Osteoblast (primary cell): ENCODE results near the gene TSEN2. TPM values are rescaled to one million over a fixed set of nuclear protein-coding genes. Genes with fewer than 3 reads are reported as not detected.

Source experiments
- DNase-seq: peaks from one replicate; pipeline ENCODE4 v3.0.0; 2011; ENCODE audit warnings: low spot score, mixed read lengths; ENCODE audit not compliant: insufficient read length; ENCODE audit errors: missing footprints
- H2AFZ ChIP-seq: 2 replicates; pipeline ENCODE4 v1.6.0; 2011; ENCODE audit warnings: mild to moderate bottlenecking, low read length
- H3K27ac ChIP-seq: 2 replicates; pipeline ENCODE4 v1.5.1; 2011; ENCODE audit warnings: mild to moderate bottlenecking, low read depth, low read length, moderate library complexity
- H3K27me3 ChIP-seq: 2 replicates; pipeline ENCODE4 v1.6.0; 2012; ENCODE audit warnings: mild to moderate bottlenecking, control low read depth, inconsistent platforms, low read length, moderate library complexity; ENCODE audit not compliant: insufficient read depth
- H3K36me3 ChIP-seq: 2 replicates; pipeline ENCODE4 v1.5.1; 2011; ENCODE audit warnings: mild to moderate bottlenecking, low read length, control low read depth, moderate library complexity; ENCODE audit not compliant: insufficient read depth
- H3K4me1 ChIP-seq: 2 replicates; pipeline ENCODE4 v1.5.1; 2011; ENCODE audit warnings: mild to moderate bottlenecking, low read length, control low read depth, moderate library complexity; ENCODE audit not compliant: insufficient read depth
- H3K4me2 ChIP-seq: 2 replicates; pipeline ENCODE4 v1.6.0; 2011; ENCODE audit warnings: mild to moderate bottlenecking, low read length; ENCODE audit not compliant: insufficient read depth
- H3K4me3 ChIP-seq: fragments of 200-600 bp; sonication (generic); 3 replicates; pipeline ENCODE4 v1.5.1; 2012; ENCODE audit warnings: mild to moderate bottlenecking, low read length, inconsistent platforms; ENCODE audit not compliant: insufficient read depth
- H3K79me2 ChIP-seq: 2 replicates; pipeline ENCODE4 v1.6.0; 2012; ENCODE audit warnings: mild to moderate bottlenecking, low read length, control low read depth, inconsistent platforms; ENCODE audit not compliant: insufficient read depth
- H3K9me3 ChIP-seq: 2 replicates; pipeline ENCODE4 v1.5.1; 2011; ENCODE audit warnings: low read depth, low read length, control low read depth
- H4K20me1 ChIP-seq: 2 replicates; pipeline ENCODE4 v1.6.0; 2012; ENCODE audit warnings: mild to moderate bottlenecking, low read length, control low read depth; ENCODE audit not compliant: insufficient read depth
- total RNA-seq: library from RNA; depleted of rRNA; stranded (reverse); fragments of >200 nt; gene quantifications from 2 replicates; pipeline ENCODE4 v1.2.3, GENCODE V29; 2012
- TF ChIP-seq, protein P1 (sequence below): IDR thresholded peaks from 2 replicates; pipeline ENCODE4 v1.5.1; 2011; ENCODE audit warnings: mild to moderate bottlenecking, low read depth, low read length, moderate library complexity; ENCODE audit errors: extremely low read depth

Gene TSEN2
- total RNA-seq, 1 donor: 13.0 TPM

- H3K27ac ChIP-seq: no peak overlapping the region
- H3K4me1 ChIP-seq: no peaks in the 10 kb centered on the region
- H3K4me2 ChIP-seq: no peak overlapping the region
- no peaks in the 10 kb centered on the region for H3K79me2 ChIP-seq
- no peak overlapping the region for H2AFZ ChIP-seq
- no peak for DNase-seq
- no peaks in the 10 kb centered on the region for H3K27me3 ChIP-seq
- H3K4me3 ChIP-seq: no peak overlapping the region
- no peaks in the 10 kb centered on the region for H3K9me3 ChIP-seq
- no peaks in the 10 kb centered on the region for H3K36me3 ChIP-seq
- H4K20me1 ChIP-seq: no peaks in the 10 kb centered on the region
- TF ChIP-seq, protein P1, sequence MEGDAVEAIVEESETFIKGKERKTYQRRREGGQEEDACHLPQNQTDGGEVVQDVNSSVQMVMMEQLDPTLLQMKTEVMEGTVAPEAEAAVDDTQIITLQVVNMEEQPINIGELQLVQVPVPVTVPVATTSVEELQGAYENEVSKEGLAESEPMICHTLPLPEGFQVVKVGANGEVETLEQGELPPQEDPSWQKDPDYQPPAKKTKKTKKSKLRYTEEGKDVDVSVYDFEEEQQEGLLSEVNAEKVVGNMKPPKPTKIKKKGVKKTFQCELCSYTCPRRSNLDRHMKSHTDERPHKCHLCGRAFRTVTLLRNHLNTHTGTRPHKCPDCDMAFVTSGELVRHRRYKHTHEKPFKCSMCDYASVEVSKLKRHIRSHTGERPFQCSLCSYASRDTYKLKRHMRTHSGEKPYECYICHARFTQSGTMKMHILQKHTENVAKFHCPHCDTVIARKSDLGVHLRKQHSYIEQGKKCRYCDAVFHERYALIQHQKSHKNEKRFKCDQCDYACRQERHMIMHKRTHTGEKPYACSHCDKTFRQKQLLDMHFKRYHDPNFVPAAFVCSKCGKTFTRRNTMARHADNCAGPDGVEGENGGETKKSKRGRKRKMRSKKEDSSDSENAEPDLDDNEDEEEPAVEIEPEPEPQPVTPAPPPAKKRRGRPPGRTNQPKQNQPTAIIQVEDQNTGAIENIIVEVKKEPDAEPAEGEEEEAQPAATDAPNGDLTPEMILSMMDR: no peak
Measured at GRCh38 chr3:12470680-12471079, 13.6 kb upstream of the TSEN2 start.

DNA sequence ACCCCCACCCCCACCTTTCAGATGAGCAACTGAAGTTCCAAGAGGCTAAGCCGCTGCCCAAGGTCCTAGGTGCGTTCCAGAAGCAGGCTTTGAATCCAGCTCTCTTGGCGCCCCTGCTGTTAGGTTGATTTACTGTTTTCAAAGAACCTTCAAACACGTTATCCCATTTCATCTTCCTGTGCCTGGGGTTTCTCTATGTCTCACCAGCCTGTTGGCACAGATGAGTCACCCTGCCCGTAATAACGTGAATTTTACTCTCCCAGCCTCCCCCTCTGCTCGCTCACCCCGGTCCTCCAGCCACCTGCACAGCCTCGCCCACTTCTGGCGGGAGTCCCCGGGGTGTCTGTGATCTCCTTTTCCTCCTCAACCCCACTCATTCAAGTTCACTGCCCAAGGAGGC, 13.0 kb upstream of the TSEN2 start:
- no peaks in the 10 kb centered on the region for H3K79me2 ChIP-seq
- no peak for DNase-seq
- no peaks in the 10 kb centered on the region for H3K9me3 ChIP-seq
- H3K4me2 ChIP-seq: no peak overlapping the region
- H4K20me1 ChIP-seq: no peaks in the 10 kb centered on the region
- H2AFZ ChIP-seq: no peak overlapping the region
- no peaks in the 10 kb centered on the region for H3K27me3 ChIP-seq
- H3K36me3 ChIP-seq: no peaks in the 10 kb centered on the region
- no peak overlapping the region for H3K27ac ChIP-seq
- H3K4me3 ChIP-seq: no peak overlapping the region
- TF ChIP-seq, protein P1: no peak
- peaks cover 6% of the 10 kb centered on the region for H3K4me1 ChIP-seq

GRCh38 chr3:12472000-12472610, 12.2 kb upstream of the TSEN2 start:
- H4K20me1 ChIP-seq: no peaks in the 10 kb centered on the region
- no peak for DNase-seq

DNA sequence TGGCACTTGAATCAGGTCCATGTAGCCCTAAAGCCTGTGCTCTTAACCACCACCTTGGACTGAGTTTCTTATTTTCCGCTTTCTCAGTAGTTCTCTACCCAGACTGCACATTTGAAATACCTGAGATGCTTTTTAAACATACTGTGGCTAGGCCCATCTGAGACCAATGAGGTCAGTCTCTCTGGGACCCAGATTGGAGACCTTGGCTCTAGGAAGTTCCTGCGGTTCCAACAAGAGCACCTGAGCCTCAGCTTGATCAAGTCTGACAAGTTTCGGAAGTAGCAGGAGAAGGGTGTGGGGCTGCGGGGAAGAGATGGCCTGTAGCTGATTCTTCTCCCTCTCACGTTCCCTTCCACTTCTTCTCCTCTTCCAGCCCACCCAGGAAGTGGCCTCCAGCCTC, 11.5 kb upstream of the TSEN2 start:
- H3K27me3 ChIP-seq: no peaks in the 10 kb centered on the region
- no peak for DNase-seq
- H3K36me3 ChIP-seq: no peaks in the 10 kb centered on the region
- no peaks in the 10 kb centered on the region for H3K9me3 ChIP-seq
- H2AFZ ChIP-seq: no peak overlapping the region
- TF ChIP-seq, protein P1: no peak
- H3K4me2 ChIP-seq: no peak overlapping the region
- H4K20me1 ChIP-seq: no peaks in the 10 kb centered on the region
- no peaks in the 10 kb centered on the region for H3K79me2 ChIP-seq
- H3K4me3 ChIP-seq: no peak overlapping the region
- H3K27ac ChIP-seq: no peak overlapping the region
- H3K4me1 ChIP-seq: peaks cover 13% of the 10 kb centered on the region

More at GRCh38 chr3:12472000-12472610, 12.2 kb upstream of the TSEN2 start:
- H3K4me1 ChIP-seq: peaks cover 13% of the 10 kb centered on the region
- TF ChIP-seq, protein P1: no peak
- no peak overlapping the region for H3K27ac ChIP-seq
- H3K4me2 ChIP-seq: no peak overlapping the region
- no peak overlapping the region for H2AFZ ChIP-seq
- H3K27me3 ChIP-seq: no peaks in the 10 kb centered on the region
- H3K36me3 ChIP-seq: no peaks in the 10 kb centered on the region
- H3K9me3 ChIP-seq: no peaks in the 10 kb centered on the region
- no peak overlapping the region for H3K4me3 ChIP-seq
- H3K79me2 ChIP-seq: no peaks in the 10 kb centered on the region
